Thyroid gland (tissue), 4 donors: ENCODE measurements around the gene F2RL3.

Experiments
- CTCF ChIP-seq, 6 experiments: fragments of 200-600 bp in 3 of 6; fragments of 450-650 bp in 3 of 6; sonication (generic) in 3 of 6; IDR thresholded peaks; one replicate each; pipeline ENCODE4 v1.5.1; 2016 to 2019; ENCODE audit warnings: antibody characterized with exemption in 6 of 6, mild to moderate bottlenecking in 2 of 6, inconsistent platforms in 1 of 6, moderate library complexity in 1 of 6
- POLR2A ChIP-seq, 2 donors: fragments of 450-650 bp; IDR thresholded peaks; one replicate each; pipeline ENCODE4 v1.6.1; 2017; ENCODE audit warnings: antibody characterized with exemption in 2 of 2, mild to moderate bottlenecking in 2 of 2, moderate library complexity in 1 of 2

GRCh38 chr19:16928916-16929315, 40.1 kb downstream of the F2RL3 start:
- TF ChIP-seq POLR2A (IDR thresholded peaks at IDR 0.05) (no peak), CTCF (IDR thresholded peaks at IDR 0.05) (no peak)
